ENCODE measurements around the gene PREP.

DNA sequence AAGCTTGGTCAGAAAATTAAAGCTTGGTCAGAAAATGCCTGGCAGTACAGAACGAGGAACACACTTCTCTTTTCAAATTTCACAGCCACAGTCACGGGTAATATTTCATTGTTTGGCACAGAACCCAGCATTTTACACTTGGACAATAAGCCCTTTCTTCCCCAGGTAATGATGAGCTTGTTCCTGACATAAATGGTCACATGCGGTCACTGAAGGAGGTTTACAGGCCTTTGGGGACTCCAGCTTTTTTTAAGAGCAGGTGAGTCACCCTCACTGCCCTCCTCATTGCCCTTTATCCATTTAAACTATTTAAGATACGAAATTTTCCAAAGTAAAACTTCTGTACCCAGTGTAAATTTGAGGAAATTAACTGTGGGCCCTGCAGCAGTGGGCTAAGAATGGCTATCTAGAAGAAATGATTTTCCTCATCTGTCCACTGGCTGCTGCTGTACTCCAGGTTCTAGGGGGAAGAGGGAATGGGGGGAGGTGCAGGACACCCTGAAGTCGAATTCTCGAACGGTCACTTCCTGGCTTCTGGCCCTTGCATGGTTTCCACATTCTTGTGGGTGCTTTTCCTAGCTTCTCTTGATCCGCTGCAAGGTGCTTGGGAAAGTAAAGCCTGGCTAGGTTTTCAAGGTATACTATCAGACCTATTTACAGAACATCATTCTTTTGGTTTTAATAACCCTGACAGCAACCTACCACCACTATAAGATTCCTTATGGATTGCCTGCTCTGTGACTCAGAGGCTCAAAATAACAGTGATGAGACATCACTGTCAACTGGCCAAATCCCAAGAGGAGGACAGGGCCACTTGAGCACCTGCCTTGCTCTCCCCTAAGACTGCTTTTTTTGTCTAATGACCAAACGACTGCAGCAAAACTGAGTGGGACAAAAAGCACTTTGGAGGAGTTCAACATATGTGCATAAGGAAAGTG is 75.8 kb downstream of the PREP start:
- TF ChIP-seq, protein P1, sequence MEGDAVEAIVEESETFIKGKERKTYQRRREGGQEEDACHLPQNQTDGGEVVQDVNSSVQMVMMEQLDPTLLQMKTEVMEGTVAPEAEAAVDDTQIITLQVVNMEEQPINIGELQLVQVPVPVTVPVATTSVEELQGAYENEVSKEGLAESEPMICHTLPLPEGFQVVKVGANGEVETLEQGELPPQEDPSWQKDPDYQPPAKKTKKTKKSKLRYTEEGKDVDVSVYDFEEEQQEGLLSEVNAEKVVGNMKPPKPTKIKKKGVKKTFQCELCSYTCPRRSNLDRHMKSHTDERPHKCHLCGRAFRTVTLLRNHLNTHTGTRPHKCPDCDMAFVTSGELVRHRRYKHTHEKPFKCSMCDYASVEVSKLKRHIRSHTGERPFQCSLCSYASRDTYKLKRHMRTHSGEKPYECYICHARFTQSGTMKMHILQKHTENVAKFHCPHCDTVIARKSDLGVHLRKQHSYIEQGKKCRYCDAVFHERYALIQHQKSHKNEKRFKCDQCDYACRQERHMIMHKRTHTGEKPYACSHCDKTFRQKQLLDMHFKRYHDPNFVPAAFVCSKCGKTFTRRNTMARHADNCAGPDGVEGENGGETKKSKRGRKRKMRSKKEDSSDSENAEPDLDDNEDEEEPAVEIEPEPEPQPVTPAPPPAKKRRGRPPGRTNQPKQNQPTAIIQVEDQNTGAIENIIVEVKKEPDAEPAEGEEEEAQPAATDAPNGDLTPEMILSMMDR (IDR thresholded peaks at IDR 0.05) = no peak
- TF ChIP-seq POLR2A (IDR thresholded peaks at IDR 0.05) (no peak), EP300 (IDR thresholded peaks at IDR 0.05) (no peak)

All from ovary (tissue), 3 donors.